GM23338 (cell line): ENCODE measurements around the gene ZFYVE27. TPM values are rescaled to one million over a fixed set of nuclear protein-coding genes. Genes with fewer than 3 reads are reported as not detected.

Experiments
- ATAC-seq: fragments of 200-7000 bp; cut with Tn5 transposase; 3 replicates; pipeline ENCODE4 v1.9.1; 2020
- DNase-seq: peaks from one replicate; pipeline ENCODE4 v3.0.0-alpha.2; 2015; ENCODE audit warnings: low spot score
- H2AFZ ChIP-seq: fragments of 200-600 bp; sonication (generic); 2 replicates; pipeline ENCODE4 v1.8.0; 2016; ENCODE audit warnings: antibody characterized with exemption, mild to moderate bottlenecking, moderate library complexity
- H3F3A ChIP-seq: fragments of 200-600 bp; sonication (generic); replicated peaks from 2 replicates; pipeline ENCODE4 v1.8.0; 2017; ENCODE audit warnings: antibody characterized with exemption, mixed run types, low read depth
- H3K27ac ChIP-seq: fragments of 200-600 bp; sonication (generic); 2 replicates; pipeline ENCODE4 v1.6.1; 2016; ENCODE audit warnings: low read depth
- H3K27me3 ChIP-seq: fragments of 200-600 bp; sonication (generic); 2 replicates; pipeline ENCODE4 v1.8.0; 2016; ENCODE audit warnings: mild to moderate bottlenecking, mixed run types, moderate library complexity; ENCODE audit not compliant: insufficient read depth
- H3K36me3 ChIP-seq: fragments of 200-600 bp; sonication (generic); 2 replicates; pipeline ENCODE4 v1.8.0; 2016; ENCODE audit warnings: mild to moderate bottlenecking; ENCODE audit not compliant: insufficient read depth
- H3K4me1 ChIP-seq: fragments of 200-600 bp; sonication (generic); 2 replicates; pipeline ENCODE4 v1.8.0; 2016; ENCODE audit warnings: mild to moderate bottlenecking, moderate library complexity; ENCODE audit not compliant: insufficient read depth
- H3K4me2 ChIP-seq: fragments of 200-600 bp; sonication (generic); 2 replicates; pipeline ENCODE4 v1.7.1; 2017; ENCODE audit warnings: mixed run types
- H3K4me3 ChIP-seq: fragments of 200-600 bp; sonication (generic); 2 replicates; pipeline ENCODE4 v1.6.1; 2016; ENCODE audit warnings: mixed run types
- H3K79me2 ChIP-seq: fragments of 200-600 bp; sonication (generic); replicated peaks from 2 replicates; pipeline ENCODE4 v1.8.0; 2017; ENCODE audit warnings: mild to moderate bottlenecking; ENCODE audit not compliant: insufficient read depth
- H3K9me2 ChIP-seq: fragments of 200-600 bp; sonication (generic); 2 replicates; pipeline ENCODE4 v1.8.0; 2017; ENCODE audit not compliant: insufficient read depth
- H4K20me1 ChIP-seq: fragments of 200-600 bp; sonication (generic); replicated peaks from 2 replicates; pipeline ENCODE4 v1.8.0; 2017; ENCODE audit warnings: mild to moderate bottlenecking; ENCODE audit not compliant: insufficient read depth
- H3K27ac Mint-ChIP-seq: 2 replicates; pipeline ENCODE4 v1.8.0; 2020; ENCODE audit warnings: inconsistent platforms, mild to moderate bottlenecking, moderate library complexity, mixed read lengths
- H3K27me3 Mint-ChIP-seq: 3 replicates; pipeline ENCODE4 v1.8.0; 2022; ENCODE audit warnings: low read depth, mild to moderate bottlenecking, moderate library complexity, mixed read lengths, inconsistent platforms; ENCODE audit not compliant: insufficient read depth, poor library complexity
- H3K36me3 Mint-ChIP-seq: 3 replicates; pipeline ENCODE4 v1.8.0; 2021; ENCODE audit warnings: low read depth, mild to moderate bottlenecking, inconsistent platforms, moderate library complexity, mixed read lengths
- H3K4me1 Mint-ChIP-seq: 3 replicates; pipeline ENCODE4 v1.8.0; 2020; ENCODE audit warnings: mild to moderate bottlenecking, inconsistent platforms, mixed read lengths
- H3K4me3 Mint-ChIP-seq: 3 replicates; pipeline ENCODE4 v1.8.0; 2021; ENCODE audit warnings: moderate library complexity, mild to moderate bottlenecking, inconsistent platforms, mixed read lengths
- H3K9me3 Mint-ChIP-seq: 3 replicates; pipeline ENCODE4 v1.8.0; 2020; ENCODE audit warnings: moderate library complexity, mild to moderate bottlenecking, inconsistent platforms, mixed read lengths
- CREB1 ChIP-seq: fragments of 250-450 bp; sonication (Bioruptor Pico); IDR thresholded peaks from 2 replicates; pipeline ENCODE4 v1.5.0; 2020; ENCODE audit warnings: low read depth, mild to moderate bottlenecking, moderate library complexity
- CTCF ChIP-seq, 2 experiments: fragments of 200-600 bp in 1 of 2; sonication (generic) in 1 of 2; conservative IDR thresholded peaks; 2 replicates each; pipeline versions ENCODE4 v1.5.1 to v1.6.1; 2016 to 2017; ENCODE audit warnings: antibody characterized with exemption in 2 of 2, low read depth in 2 of 2, mild to moderate bottlenecking in 2 of 2, moderate library complexity in 1 of 2
- EZH2 ChIP-seq: fragments of 200-600 bp; sonication (generic); IDR thresholded peaks from one replicate; pipeline ENCODE4 v1.8.0; 2017; ENCODE audit warnings: antibody characterized with exemption, mild to moderate bottlenecking, low read depth; ENCODE audit not compliant: unreplicated experiment
- EZH2phosphoT487 ChIP-seq: fragments of 200-600 bp; sonication (generic); IDR thresholded peaks from one replicate; pipeline ENCODE4 v1.8.1; 2018; ENCODE audit warnings: antibody characterized with exemption; ENCODE audit not compliant: unreplicated experiment
- JUNB ChIP-seq: IDR thresholded peaks from one replicate; pipeline ENCODE4 v1.6.1; 2016; ENCODE audit warnings: antibody characterized with exemption; ENCODE audit not compliant: unreplicated experiment
- NANOG ChIP-seq: IDR thresholded peaks from 2 replicates; pipeline ENCODE4 v1.6.1; 2016; ENCODE audit warnings: antibody characterized with exemption, borderline replicate concordance
- POLR2AphosphoS5 ChIP-seq: IDR thresholded peaks from 2 replicates; pipeline ENCODE4 v1.6.1; 2016; ENCODE audit warnings: antibody characterized with exemption, low read depth
- STAT1 ChIP-seq: IDR thresholded peaks from one replicate; pipeline ENCODE4 v1.6.1; 2016; ENCODE audit warnings: antibody characterized with exemption; ENCODE audit not compliant: unreplicated experiment
- ZNF114 ChIP-seq: fragments of 250-450 bp; sonication (Bioruptor Pico); IDR thresholded peaks from 2 replicates; pipeline ENCODE4 v1.5.0; 2020; ENCODE audit warnings: mild to moderate bottlenecking, moderate library complexity
- ZNF331 ChIP-seq: fragments of 250-450 bp; sonication (Bioruptor Pico); IDR thresholded peaks from 2 replicates; pipeline ENCODE4 v1.5.0; 2020; ENCODE audit warnings: low read depth, mild to moderate bottlenecking, moderate library complexity
- ZNF462 ChIP-seq: fragments of 250-450 bp; sonication (Bioruptor Pico); IDR thresholded peaks from 2 replicates; pipeline ENCODE4 v1.5.0; 2020; ENCODE audit warnings: mild to moderate bottlenecking, moderate library complexity
- polyA plus RNA-seq: library from polyadenylated mRNA; unstranded; fragments of >200 nt; fragmentation: Nextera tagmentation; extraction: Ambion mirVana; gene quantifications from 2 replicates; pipeline ENCODE4 v1.2.1, GENCODE V29; 2016
- total RNA-seq: library from RNA; depleted of rRNA; stranded (reverse); fragments of >200 nt; shearing (Covaris generic); gene quantifications from 2 replicates; pipeline ENCODE4 v1.2.3, GENCODE V29; 2014
- TF ChIP-seq, protein P1 (sequence below): IDR thresholded peaks from one replicate; pipeline ENCODE4 v1.6.1; 2018; ENCODE audit warnings: antibody characterized with exemption; ENCODE audit not compliant: unreplicated experiment
- TF ChIP-seq, protein P2 (sequence below): IDR thresholded peaks from 2 replicates; pipeline ENCODE4 v1.6.1; 2016; ENCODE audit warnings: antibody characterized with exemption

ZFYVE27 gene
- total and polyA plus RNA-seq, 2 experiments from 2014 or later = 15.0 to 25.8 TPM

- Mint-ChIP-seq H3K4me3 (no peak overlapping the region), H3K27me3 (peaks cover 40% of the 10 kb centered on the region), H3K27ac (no peak overlapping the region), H3K4me1 (peaks cover 31% of the 10 kb centered on the region), H3K9me3 (no peaks in the 10 kb centered on the region), H3K36me3 (peaks cover 6% of the 10 kb centered on the region; the same call in 2 of the 3 replicates)
- H3K4me2 ChIP-seq = no peak overlapping the region
- H3F3A ChIP-seq = no peaks in the 10 kb centered on the region
- peaks cover 27% of the 10 kb centered on the region for H3K27me3 ChIP-seq
- ATAC-seq (no peak), DNase-seq (no peak)
- no peak overlapping the region for H3K4me3 ChIP-seq
- no peaks in the 10 kb centered on the region for H3K36me3 ChIP-seq
- no peak overlapping the region for H3K27ac ChIP-seq
- no peaks in the 10 kb centered on the region; the same call in 1 of the 2 replicates for H4K20me1 ChIP-seq
- peaks cover 10% of the 10 kb centered on the region; the same call in 1 of the 2 replicates for H3K4me1 ChIP-seq
- H2AFZ ChIP-seq = no peak overlapping the region
- TF ChIP-seq EZH2 (no peak), EZH2phosphoT487 (no peak), POLR2AphosphoS5 (no peak), ZNF331 (CRISPR knock-in tag) (no peak), ZNF114 (CRISPR knock-in tag) (no peak), CREB1 (CRISPR knock-in tag) (no peak), STAT1 (no peak), NANOG (no peak), JUNB (no peak), ZNF462 (CRISPR knock-in tag) (no peak), CTCF (conservative IDR thresholded peaks at IDR 0.05; ENCODE audit: low read depth in 2 of 2) (no peak)
- TF ChIP-seq, protein P1, sequence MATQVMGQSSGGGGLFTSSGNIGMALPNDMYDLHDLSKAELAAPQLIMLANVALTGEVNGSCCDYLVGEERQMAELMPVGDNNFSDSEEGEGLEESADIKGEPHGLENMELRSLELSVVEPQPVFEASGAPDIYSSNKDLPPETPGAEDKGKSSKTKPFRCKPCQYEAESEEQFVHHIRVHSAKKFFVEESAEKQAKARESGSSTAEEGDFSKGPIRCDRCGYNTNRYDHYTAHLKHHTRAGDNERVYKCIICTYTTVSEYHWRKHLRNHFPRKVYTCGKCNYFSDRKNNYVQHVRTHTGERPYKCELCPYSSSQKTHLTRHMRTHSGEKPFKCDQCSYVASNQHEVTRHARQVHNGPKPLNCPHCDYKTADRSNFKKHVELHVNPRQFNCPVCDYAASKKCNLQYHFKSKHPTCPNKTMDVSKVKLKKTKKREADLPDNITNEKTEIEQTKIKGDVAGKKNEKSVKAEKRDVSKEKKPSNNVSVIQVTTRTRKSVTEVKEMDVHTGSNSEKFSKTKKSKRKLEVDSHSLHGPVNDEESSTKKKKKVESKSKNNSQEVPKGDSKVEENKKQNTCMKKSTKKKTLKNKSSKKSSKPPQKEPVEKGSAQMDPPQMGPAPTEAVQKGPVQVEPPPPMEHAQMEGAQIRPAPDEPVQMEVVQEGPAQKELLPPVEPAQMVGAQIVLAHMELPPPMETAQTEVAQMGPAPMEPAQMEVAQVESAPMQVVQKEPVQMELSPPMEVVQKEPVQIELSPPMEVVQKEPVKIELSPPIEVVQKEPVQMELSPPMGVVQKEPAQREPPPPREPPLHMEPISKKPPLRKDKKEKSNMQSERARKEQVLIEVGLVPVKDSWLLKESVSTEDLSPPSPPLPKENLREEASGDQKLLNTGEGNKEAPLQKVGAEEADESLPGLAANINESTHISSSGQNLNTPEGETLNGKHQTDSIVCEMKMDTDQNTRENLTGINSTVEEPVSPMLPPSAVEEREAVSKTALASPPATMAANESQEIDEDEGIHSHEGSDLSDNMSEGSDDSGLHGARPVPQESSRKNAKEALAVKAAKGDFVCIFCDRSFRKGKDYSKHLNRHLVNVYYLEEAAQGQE = no peak
- TF ChIP-seq, protein P2, sequence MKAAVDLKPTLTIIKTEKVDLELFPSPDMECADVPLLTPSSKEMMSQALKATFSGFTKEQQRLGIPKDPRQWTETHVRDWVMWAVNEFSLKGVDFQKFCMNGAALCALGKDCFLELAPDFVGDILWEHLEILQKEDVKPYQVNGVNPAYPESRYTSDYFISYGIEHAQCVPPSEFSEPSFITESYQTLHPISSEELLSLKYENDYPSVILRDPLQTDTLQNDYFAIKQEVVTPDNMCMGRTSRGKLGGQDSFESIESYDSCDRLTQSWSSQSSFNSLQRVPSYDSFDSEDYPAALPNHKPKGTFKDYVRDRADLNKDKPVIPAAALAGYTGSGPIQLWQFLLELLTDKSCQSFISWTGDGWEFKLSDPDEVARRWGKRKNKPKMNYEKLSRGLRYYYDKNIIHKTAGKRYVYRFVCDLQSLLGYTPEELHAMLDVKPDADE = no peak
- no peaks in the 10 kb centered on the region for H3K9me2 ChIP-seq
- no peaks in the 10 kb centered on the region for H3K79me2 ChIP-seq
These were observed 29.3 kb downstream of the ZFYVE27 start for GRCh38 chr10:97766106-97766810.
